Amygdala (tissue), 56 donors: ENCODE results near the gene PHACTR3.
"Not testable (repeated sequence)": the region's sequence is repeated elsewhere in the genome, so short reads cannot be mapped to it uniquely, and the experiment has no call there.

ENCODE experiments used
- DNase-seq, 56 donors: peaks; one replicate each; lab custom pipeline; 2025; lab: John Stamatoyannopoulos, UW

Gene PHACTR3

GRCh38 chr20:59871096-59871495 lies 266.8 kb downstream of the PHACTR3 start:
- DNase-seq, result no peak

GRCh38 chr20:59873409-59873808 lies 269.1 kb downstream of the PHACTR3 start:
- DNase-seq, result no peak

GRCh38 chr20:59880198-59880597 lies 275.9 kb downstream of the PHACTR3 start:
- no peak for DNase-seq

- no peak for DNase-seq
These were observed 280.2 kb downstream of the PHACTR3 start for GRCh38 chr20:59884494-59884893.

GRCh38 chr20:59888050-59888449 lies 283.7 kb downstream of the PHACTR3 start:
- DNase-seq, result no peak

GRCh38 chr20:59890035-59890434 lies 285.7 kb downstream of the PHACTR3 start:
- DNase-seq, result not testable (repeated sequence)

- DNase-seq, result no peak
These were observed 287.2 kb downstream of the PHACTR3 start for GRCh38 chr20:59891581-59891980.

- DNase-seq, result no peak
These were observed 291.6 kb downstream of the PHACTR3 start for GRCh38 chr20:59895908-59896307.
